Heart right ventricle (tissue), 16 donors: ENCODE data around the gene SSMEM1. TPM values are rescaled to one million over a fixed set of nuclear protein-coding genes. Genes with fewer than 3 reads are reported as not detected.

Experiments used
- ATAC-seq, 8 donors: fragments of 200-7000 bp; cut with Tn5 transposase; one replicate each; pipeline ENCODE4 v1.9.1; 2020; ENCODE audit warnings: mild to moderate bottlenecking in 8 of 8, moderate library complexity in 8 of 8, moderate number of reproducible peaks in 1 of 8
- DNase-seq, 2 donors: peaks; one replicate each; pipeline ENCODE4 v3.0.0-alpha.2; 2020
- H3K27ac ChIP-seq, 10 donors: fragments of 200-600 bp; sonication (generic) in 2 of 10; one replicate each; pipeline versions ENCODE4 v1.5.0 to v1.8.0; 2020 to 2022; ENCODE audit warnings: mild to moderate bottlenecking in 3 of 10
- H3K27me3 ChIP-seq, 7 donors: fragments of 200-600 bp; one replicate each; pipeline ENCODE4 v1.8.0; 2021 to 2022; ENCODE audit warnings: mild to moderate bottlenecking in 2 of 7
- H3K36me3 ChIP-seq, 9 donors: fragments of 200-600 bp; sonication (generic) in 1 of 9; one replicate each; pipeline versions ENCODE4 v1.5.0 to v1.8.0; 2020 to 2022; ENCODE audit warnings: mild to moderate bottlenecking in 2 of 9
- H3K4me1 ChIP-seq, 9 donors: fragments of 200-600 bp; sonication (generic) in 1 of 9; one replicate each; pipeline versions ENCODE4 v1.5.0 to v1.8.0; 2020 to 2022; ENCODE audit warnings: mild to moderate bottlenecking in 4 of 9
- H3K4me3 ChIP-seq, 10 donors: fragments of 200-600 bp; sonication (generic) in 2 of 10; one replicate each; pipeline versions ENCODE4 v1.5.0 to v1.8.0; 2020 to 2022; ENCODE audit warnings: mild to moderate bottlenecking in 7 of 10, moderate library complexity in 2 of 10
- H3K9me3 ChIP-seq, 11 donors: fragments of 200-600 bp in 10 of 11; sonication (generic) in 2 of 11; one replicate each; pipeline versions ENCODE4 v1.5.0 to v1.8.0; 2013 to 2022; ENCODE audit warnings: mild to moderate bottlenecking in 2 of 11, control low read depth in 1 of 11, moderate library complexity in 1 of 11
- WGBS, 2 donors: extraction: QIAGEN DNeasy Blood & Tissue Kit; methylation state at CpG; one replicate each; pipeline ENCODE4 v1.1.7; 2013; ENCODE audit warnings: inconsistent platforms in 1 of 2; 5-methylcytosine and 5-hydroxymethylcytosine counted together
- intact Hi-C, 10 donors: fragments of 100-400 bp; cut with DNase I; formaldehyde crosslinking; loops; one replicate each; pipeline versions ENCODE4 v1.11.1 to v1.14.2; 2022
- polyA plus RNA-seq, 2 donors: library from polyadenylated mRNA; stranded (reverse); fragments of 200-250 nt; gene quantifications; one replicate each; pipeline ENCODE4 v1.2.3, GENCODE V29; 2013
- total RNA-seq, 10 donors: library from RNA; stranded (reverse); fragmentation: NEBNext Ultra II Directional in 3 of 10; extraction: Animal tissue kit (Norgen Biotek cat#: 25700) in 3 of 10; gene quantifications; one replicate each; pipeline versions ENCODE4 v1.2.1 to v1.2.4, GENCODE V29; 2021 to 2023
- TF ChIP-seq, protein P1 (sequence below), 9 donors: fragments of 200-600 bp; sonication (generic) in 2 of 9; IDR thresholded peaks; one replicate each; pipeline versions ENCODE4 v1.5.0 to v1.8.0; 2021 to 2022; ENCODE audit warnings: antibody characterized with exemption in 9 of 9, mild to moderate bottlenecking in 5 of 9, moderate library complexity in 1 of 9
- donor health status: Arrhythmogenic right ventricular cardiomyopathy.
- donor health status: ischemic (EF 13 %, LVEDD 7.1; RV severe dilation, severe dysfunction).
- donor health status: healthy with polysubstance abuse.
- donor health status: DM: no; HTN: yes; CAD: no.
- donor health status: DM: no; HTN: no; CAD: no.
- donor health status: ischemic (EF 25% LVEDD 6.9; RV normal size, moderate dysfunction).
- donor health status: ischemic (EF 25% LVEDD 5.7; RV mildly dilated, moderate dysfunction).
- donor health status: healthy.
- donor health status: DM: yes; HTN: yes; CAD: no.
- donor health status: Ischemic cardiomyopathy.
- donor health status: ischemic (EF 35%, LVEDD 5.7; RV mildly dilated, moderate dysfunction).
- donor health status: nonischemic (EF 11% LVEDD 7.7; RV severe dilation, severe dysfunction).
- donor health status: DM: yes; HTN: yes; CAD: no.
- donor health status: PGD.
- donor health status: ischemic (EF 29% LVEDD 5.4; RV normal size, mild dysfunction).
- donor health status: nonischemic (EF 23%, LVEDD 6.1; RV moderate dilation, normal function).

SSMEM1 gene
- total and polyA plus RNA-seq, 12 donors, result not detected

DNA sequence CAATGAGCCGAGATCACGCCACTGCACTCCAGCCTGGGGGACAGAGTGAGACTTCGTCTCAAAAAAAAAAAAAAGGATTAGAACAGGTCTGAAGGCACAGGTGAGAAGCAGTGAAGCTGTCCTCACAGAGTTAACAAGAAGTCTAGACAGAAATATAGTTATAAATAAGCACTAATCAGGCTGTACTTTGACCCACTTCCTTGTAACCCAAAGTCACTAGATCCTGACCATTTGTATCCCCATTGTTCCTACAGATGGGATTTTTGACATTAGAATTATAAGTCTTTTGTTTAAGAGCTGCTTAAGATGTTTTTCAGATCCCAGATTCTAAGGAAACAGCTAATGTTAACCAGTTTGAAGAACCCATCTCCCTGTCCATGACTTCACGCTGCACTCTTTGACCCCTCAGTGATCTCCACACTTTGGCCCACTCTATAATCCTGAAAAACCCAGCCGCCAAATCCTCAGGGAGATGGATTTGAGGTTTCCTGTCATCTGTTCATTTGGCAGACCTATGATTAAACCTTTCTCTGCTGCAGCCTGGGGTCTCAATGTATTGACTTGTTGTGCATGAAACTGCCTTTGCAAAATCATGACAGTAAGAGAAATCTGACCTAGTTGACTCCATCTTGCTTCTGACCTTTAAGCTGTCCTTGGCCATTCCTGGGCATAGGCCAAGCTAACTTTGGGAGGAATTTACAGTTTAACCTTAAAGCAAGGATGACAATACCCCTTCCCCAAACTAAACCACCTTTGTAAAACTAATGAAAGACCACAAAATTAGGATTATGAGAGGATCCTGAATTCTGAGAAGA lies 11.4 kb downstream of the SSMEM1 start:
- ATAC-seq (no peak), DNase-seq (no peak)
- Histone ChIP-seq H3K4me3 (no peak overlapping the region), H3K4me1 (no peaks in the 10 kb centered on the region), H3K27me3 (no peaks in the 10 kb centered on the region), H3K27ac (no peak overlapping the region), H3K36me3 (no peaks in the 10 kb centered on the region), H3K9me3 (no peaks in the 10 kb centered on the region)
- intact Hi-C loops, result no loop called here
- TF ChIP-seq, protein P1, sequence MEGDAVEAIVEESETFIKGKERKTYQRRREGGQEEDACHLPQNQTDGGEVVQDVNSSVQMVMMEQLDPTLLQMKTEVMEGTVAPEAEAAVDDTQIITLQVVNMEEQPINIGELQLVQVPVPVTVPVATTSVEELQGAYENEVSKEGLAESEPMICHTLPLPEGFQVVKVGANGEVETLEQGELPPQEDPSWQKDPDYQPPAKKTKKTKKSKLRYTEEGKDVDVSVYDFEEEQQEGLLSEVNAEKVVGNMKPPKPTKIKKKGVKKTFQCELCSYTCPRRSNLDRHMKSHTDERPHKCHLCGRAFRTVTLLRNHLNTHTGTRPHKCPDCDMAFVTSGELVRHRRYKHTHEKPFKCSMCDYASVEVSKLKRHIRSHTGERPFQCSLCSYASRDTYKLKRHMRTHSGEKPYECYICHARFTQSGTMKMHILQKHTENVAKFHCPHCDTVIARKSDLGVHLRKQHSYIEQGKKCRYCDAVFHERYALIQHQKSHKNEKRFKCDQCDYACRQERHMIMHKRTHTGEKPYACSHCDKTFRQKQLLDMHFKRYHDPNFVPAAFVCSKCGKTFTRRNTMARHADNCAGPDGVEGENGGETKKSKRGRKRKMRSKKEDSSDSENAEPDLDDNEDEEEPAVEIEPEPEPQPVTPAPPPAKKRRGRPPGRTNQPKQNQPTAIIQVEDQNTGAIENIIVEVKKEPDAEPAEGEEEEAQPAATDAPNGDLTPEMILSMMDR (IDR thresholded peaks at IDR 0.05), result no peak
- WGBS, 2 donors, result 84 to 87% methylated on average over 5 of the region's 5 CpGs

DNA sequence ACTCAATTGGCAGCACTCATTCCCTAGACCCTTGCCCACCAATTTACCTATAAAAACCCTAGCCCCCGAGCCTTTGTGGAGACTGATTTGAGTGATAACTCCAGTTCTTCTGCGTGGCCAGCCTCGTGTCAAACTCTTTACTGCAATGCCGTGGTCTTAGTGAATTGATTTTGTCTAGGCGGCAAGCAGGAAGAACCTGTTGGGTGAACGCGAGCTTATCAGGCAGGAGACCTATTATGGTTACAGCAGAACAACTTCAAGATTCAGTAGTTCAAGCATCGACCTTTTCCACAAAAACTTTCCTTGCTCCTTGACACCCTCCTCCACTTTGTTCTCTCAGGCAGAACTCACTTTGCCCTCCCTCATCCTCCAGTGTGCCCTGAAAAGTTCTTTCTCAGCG lies 12.2 kb downstream of the SSMEM1 start:
- WGBS, 2 donors, result 90 to 91% methylated on average over 9 of the region's 9 CpGs

DNA sequence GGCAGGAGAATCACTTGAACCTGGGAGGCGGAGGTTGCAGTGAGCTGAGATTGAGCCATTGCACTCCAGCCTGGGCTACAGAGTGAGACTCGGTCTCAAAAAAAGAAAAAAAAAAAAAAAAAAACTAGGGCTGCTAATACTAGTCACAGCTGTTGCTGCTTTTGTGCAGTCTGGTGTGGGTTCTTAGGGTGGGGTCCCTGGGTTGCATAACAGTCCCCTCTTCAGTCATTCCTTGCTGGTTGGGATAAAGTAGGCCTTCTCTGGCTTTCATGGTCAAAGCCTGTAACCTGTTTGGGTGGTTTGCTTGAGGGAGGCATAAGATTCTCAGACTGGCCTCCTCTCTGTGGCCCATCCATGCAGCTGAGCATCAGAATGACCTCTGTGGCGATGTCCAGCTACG lies 14.1 kb downstream of the SSMEM1 start:
- ATAC-seq (no peak), DNase-seq (no peak)
- intact Hi-C loops, result no loop called here
- 96 to 98% methylated on average over 4 of the region's 4 CpGs for WGBS, 2 donors
- Histone ChIP-seq H3K4me1 (no peaks in the 10 kb centered on the region), H3K36me3 (no peaks in the 10 kb centered on the region), H3K27ac (no peak overlapping the region), H3K9me3 (peaks cover 0 to 10% (median 0%) of the 10 kb centered on the region in 11 donors), H3K27me3 (no peaks in the 10 kb centered on the region), H3K4me3 (no peak overlapping the region)
- TF ChIP-seq, protein P1 (IDR thresholded peaks at IDR 0.05), result no peak

More for the DNA sequence above, 12.2 kb downstream of the SSMEM1 start:
- H3K9me3 ChIP-seq, result no peaks in the 10 kb centered on the region
- H3K4me3 ChIP-seq, result no peak overlapping the region
- intact Hi-C loops, result no loop called here
- DNase-seq (no peak), ATAC-seq (no peak)
- no peaks in the 10 kb centered on the region for H3K36me3 ChIP-seq
- no peaks in the 10 kb centered on the region for H3K27me3 ChIP-seq
- H3K4me1 ChIP-seq, result no peaks in the 10 kb centered on the region
- no peak overlapping the region for H3K27ac ChIP-seq
- TF ChIP-seq, protein P1 (IDR thresholded peaks at IDR 0.05), result no peak

DNA sequence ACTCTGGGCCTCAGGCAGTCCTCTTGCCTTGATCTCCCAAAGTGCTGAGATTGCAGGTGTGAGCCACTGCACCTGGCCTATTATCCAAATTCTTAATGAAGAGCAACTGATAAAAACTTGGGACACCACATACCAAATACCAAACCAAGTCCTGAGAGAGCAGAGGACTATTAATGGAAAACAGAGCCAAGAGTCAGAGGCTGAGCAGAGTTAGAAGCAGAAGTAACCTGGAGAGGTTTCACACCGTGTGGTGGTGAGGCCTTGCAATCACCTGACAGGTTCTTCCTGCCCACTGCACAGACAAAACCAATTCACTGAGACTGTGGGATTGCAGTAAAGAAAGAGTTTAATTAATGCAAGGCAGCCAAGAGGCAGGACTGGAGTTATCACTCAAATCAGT lies 16.0 kb downstream of the SSMEM1 start:
- Histone ChIP-seq H3K27me3 (no peaks in the 10 kb centered on the region), H3K9me3 (peaks cover 0 to 10% (median 0%) of the 10 kb centered on the region in 11 donors), H3K27ac (no peak overlapping the region), H3K36me3 (no peaks in the 10 kb centered on the region), H3K4me3 (no peak overlapping the region), H3K4me1 (peaks cover 0 to under 1% (median 0%) of the 10 kb centered on the region in 9 donors)
- ATAC-seq (no peak), DNase-seq (no peak)
- WGBS, 2 donors, result 45 to 76% methylated on average over 1 of the region's 1 CpG
- TF ChIP-seq, protein P1 (IDR thresholded peaks at IDR 0.05), result no peak
- intact Hi-C loops, result no loop called here
